T-helper 22 cell (primary cell): ENCODE results near the gene ARL8A.
"Not testable (repeated sequence)": the region's sequence is repeated elsewhere in the genome, so short reads cannot be mapped to it uniquely, and the experiment has no call there.

Source experiments
- DNase-seq: peaks from one replicate; pipeline ENCODE4 v3.0.0-alpha.2; 2020; ENCODE audit warnings: low read depth

Gene ARL8A

GRCh38 chr1:202173993-202174392, 29.5 kb upstream of the ARL8A start:
- no peak for DNase-seq

DNA sequence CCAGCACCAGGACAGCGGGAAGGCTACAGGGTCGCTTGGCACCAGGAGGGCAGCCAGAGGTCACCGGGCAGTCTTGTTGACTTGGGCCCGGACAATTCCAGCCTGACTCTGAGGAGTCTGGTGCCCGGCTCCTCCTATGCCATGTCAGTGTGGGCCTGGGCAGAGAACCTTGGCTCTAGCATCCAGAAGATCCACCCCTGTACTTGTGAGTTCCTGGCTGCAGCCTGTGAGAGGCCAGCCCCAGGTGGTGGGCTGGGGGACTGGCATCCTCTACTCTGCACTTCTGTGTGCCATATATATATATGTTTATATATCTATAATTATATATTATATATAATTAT, 27.4 kb upstream of the ARL8A start:
- DNase-seq = no peak

DNA sequence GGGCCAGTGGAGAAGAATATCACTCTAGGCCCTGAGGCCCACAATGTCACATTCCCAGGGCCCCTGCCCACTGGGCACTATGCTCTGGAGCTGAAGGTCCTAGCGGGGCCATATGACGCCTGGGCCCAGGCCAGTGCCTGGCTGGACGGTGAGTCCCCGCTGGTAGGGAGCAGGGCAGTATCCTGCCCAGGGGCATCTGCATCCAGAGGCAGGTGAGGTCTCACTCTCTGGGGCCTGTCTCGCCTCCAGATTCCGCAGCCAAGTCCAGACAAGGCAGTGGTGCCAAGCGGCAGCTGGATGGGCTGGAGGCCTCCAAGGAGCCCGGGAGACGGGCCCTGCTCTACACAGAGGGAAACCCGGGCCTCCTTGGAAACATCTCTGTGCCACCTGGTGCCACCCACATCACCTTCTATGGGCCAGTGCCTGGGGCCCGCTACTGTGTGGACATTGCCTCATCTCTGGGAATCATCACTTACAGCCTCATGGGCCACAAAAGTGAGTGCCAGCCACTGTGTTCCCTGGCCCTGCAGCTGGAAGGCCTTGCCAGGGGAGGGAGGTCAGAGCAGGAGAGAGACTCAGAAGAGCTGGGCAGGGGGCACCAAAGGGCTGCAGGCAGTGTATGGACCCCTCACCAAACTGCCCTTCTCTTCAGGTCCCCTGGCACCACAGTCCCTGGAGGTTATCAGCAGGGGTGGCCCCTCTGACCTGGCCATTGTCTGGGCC, 26.9 kb upstream of the ARL8A start:
- DNase-seq = no peak

DNA sequence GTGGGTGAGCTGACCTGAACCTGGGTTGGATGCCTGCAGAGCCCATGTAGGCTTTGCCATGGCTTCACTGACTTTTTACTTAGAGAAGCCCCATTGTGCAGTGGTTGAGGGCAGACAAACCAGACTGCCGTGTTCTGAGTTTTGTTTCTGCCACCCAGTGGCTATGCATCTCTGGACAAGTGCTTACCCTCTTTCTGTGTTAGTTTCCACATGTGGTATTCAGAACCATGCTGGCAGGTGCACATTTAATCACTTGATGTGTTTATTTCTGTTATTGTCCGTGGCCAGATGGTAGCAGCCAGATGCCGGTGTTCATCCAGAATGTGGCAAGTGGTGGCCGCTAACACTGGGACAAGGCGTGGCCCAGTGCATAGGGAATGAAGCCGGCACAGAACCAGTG, 26.2 kb upstream of the ARL8A start:
- DNase-seq = no peak

DNA sequence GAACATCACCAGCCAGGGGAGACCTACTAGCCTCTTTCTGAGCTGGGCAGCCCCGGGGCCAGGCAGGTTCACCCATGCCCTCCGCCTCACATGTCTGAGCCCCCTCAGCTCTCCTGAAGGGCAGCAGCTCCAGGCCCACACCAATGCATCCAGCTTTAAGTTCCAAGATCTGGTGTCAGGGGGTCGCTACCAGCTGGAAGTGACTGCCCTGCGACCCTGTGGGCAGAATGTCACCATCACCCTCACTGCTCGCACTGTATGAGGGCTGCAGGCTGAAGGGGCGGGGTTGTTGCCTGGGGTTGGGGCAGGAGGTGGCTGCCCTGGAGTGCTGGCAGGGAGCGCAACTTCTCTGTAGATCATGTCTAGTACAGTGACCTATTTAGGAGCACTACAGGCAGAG, 24.3 kb upstream of the ARL8A start:
- DNase-seq = no peak

DNA sequence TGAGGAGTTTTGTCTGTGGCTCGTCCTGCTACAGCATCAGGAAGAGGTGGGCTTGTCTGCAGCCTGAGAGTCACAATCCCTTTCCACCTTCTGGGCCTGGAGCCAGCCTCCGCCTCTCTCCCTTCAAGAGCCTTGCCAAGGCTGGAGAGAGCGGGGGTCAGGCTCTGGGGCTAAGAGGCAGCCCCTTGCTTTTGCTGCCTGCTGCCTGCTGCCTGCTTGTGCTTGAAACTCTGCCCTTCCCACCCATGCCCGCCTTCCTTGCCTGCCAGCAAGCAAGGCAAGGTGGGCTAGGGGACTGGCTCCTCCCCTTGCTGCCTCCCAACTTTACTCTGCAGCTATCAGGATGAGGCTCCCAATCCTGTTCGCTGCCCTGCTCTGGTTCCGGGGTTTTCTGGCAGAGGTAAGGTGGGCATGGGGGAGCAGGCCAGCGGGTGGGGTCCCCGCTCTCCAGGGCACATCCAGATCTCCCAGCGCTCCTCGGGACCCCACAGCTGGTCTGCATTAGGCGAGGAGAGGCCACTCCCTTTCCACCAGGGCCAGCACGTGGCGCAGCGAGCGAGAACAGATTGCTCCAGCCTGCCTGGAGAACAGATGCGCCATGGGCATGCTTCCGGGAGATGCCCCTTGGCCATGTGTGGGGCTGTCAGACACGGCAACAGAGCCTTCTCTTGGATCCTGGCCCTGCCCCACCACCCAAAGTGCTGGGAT, 23.3 kb upstream of the ARL8A start:
- DNase-seq = no peak

GRCh38 chr1:202167054-202167453, 22.5 kb upstream of the ARL8A start:
- not testable (repeated sequence) for DNase-seq

GRCh38 chr1:202165942-202166843, 21.7 kb upstream of the ARL8A start:
- DNase-seq = no peak

DNA sequence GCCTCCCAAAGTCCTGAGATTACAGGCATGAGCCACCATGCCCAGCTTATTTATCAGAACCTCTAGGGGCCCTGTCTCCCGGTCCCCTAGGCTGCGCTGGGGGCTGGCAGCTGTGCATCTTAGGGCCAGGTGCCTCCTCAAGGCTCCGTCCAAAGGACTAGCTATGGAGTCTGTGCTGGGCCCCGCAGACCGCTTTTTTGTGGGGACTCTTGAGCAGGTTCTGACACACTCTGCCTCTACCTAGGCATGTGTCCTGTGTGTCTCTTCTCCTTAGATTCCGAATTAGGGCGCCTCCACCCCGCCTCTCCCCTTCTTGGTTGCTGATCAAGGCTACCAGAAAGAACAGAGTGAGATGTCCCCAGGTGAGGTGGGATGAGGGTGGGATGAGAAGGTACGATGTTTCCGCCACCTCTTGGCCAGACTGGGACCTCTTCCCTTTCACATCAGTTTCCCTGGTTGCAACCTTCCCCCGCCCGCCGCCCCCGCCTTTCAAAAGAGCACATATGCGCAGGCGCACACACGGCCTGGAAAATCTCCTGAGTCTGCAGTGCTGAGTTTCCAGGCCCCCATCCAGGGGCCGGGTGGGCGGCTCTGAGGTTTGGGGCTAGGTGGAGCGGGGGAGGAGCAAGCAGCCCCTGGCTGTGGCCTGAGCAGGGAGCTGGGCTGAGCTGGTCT, 20.9 kb upstream of the ARL8A start:
- DNase-seq = no peak

GRCh38 chr1:202164271-202165037, 19.9 kb upstream of the ARL8A start:
- DNase-seq = peak; percentile 82

GRCh38 chr1:202163281-202164270, 19.0 kb upstream of the ARL8A start:
- DNase-seq = no peak

- DNase-seq = no peak
Observed at GRCh38 chr1:202162418-202163280, 18.1 kb upstream of the ARL8A start.

- no peak for DNase-seq
Observed at GRCh38 chr1:202162047-202162417, 17.5 kb upstream of the ARL8A start.

DNA sequence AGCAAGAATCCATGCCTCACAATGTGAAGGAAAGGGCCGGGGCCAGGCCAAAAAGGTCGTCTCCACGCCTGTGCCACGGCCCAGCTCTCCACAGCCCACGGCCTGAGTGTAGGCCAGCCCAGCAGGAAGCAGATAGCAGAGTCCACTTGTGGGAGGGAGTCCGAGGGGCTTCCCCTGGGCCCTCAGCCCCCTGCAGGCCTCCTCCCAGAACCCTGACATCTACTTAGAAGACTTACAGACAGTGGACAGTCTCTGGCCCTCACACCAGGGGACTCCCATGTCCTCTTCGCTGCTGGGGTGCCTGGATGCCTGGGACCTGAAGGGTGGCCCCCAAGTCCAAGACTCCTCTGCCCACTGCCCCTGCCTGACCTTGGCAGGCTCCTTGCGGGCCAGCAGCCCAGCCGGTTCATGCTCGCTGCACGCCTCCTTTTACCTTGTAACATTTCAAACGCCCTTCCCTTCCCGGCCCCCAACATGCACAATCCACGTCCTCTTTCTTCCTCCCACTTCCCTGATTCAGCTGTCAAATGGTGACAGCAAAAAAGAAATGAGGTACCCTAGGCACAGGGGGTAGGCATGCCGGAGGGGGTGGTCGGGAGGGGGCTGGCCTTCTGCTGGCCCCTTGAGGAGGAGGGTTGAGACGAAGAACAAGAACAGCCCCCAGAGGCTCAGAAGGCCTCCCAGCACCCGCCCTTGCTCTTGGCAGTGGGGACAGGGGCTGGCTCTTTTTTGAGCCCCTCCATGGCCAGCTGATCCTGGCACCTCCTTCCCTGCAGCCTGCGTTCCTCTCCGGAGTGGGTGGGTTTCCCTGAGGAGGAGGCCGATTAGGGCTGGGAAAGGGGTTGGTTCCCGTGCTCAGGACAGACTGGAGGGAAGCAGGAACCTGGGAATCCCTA, 16.9 kb upstream of the ARL8A start:
- no peak for DNase-seq

DNA sequence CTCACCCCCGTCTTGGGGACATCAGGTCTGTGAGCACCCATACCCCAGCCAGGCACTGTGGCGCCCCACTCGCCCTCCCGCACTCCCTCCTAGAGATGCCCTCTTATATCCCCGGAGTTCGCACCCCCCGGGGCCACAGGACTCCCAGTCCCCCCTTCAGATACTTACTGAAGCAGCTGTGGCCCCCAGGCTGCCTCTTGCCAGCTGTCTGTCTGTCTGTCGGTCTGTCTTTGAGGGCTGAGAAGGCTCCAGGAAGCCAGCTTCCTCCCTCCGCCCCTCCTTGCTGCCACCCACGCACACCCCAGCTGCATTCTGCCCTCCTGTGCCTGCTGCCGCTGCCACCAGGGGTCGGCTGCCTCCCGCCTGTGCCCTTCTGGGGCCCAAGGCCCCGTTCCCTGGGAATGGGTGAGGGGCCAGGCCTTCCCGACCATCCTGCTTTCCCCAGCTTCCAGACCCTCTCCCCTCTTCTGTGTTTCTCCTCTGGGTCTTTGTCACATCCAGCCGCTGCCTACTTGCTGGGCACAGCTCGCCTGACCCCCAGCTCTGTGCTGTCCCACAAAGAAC, 15.9 kb upstream of the ARL8A start, which contains the start of gene PTPN7:
Gene PTPN7, minus strand, starts transcription at position 226 of the 564 bp plus-strand sequence. CDS start 1,200 bp downstream, outside the sequence.
- DNase-seq = peak; percentile 53

- no peak for DNase-seq
Observed at GRCh38 chr1:202159534-202160371, 15.2 kb upstream of the ARL8A start.
